GM19351 (cell line): Measurements from ENCODE around the gene LRWD1.
"Not testable (repeated sequence)": the region's sequence is repeated elsewhere in the genome, so short reads cannot be mapped to it uniquely, and the experiment has no call there.

Source experiments
- ATAC-seq: cut with Tn5 transposase; IDR thresholded peaks from one replicate; pipeline ENCODE4 v1.9.1; 2021; ENCODE audit warnings: mild to moderate bottlenecking, moderate library complexity; ENCODE audit not compliant: unreplicated experiment

Gene LRWD1

DNA sequence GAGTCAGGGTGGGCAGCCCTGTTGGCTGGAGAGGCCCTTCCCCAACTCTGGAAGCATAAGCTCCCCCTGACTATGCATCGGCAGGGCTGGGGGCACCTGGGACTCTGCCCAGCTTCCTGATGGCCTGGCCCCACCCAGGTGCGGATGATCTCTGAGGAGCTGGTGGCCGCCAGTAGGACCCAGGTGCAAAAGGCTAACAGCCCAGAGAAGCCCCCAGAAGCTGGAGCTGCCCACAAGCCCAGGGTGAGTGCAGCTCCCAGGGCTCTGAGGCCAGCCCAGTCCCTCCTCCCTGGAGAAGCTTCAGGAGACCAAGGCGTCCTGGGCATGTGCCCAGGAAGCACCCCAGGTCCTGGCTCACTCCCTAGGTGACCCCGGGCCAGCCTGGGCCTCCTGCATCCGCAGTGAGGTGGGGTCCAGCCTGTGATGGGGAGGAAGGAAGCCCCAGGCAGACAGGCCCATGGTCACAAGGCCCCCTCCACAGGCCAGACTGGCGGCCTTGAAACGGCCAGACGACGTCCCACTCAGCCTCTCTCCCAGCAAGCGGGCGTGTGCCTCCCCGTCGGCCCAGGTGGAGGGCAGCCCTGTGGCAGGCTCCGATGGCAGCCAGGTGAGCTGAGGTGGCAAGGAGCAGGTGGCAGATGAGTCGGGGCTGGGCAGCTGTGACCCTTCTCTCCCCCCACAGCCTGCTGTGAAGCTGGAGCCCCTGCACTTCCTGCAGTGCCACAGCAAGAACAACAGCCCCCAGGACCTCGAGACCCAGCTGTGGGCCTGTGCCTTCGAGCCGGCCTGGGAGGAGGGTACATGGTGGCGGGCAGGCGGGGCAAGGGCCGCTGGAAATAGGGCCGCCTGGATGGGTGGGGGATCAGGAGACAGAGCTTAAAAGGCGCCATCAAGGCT lies 3.0 kb downstream of the LRWD1 start:
- no peak for ATAC-seq

DNA sequence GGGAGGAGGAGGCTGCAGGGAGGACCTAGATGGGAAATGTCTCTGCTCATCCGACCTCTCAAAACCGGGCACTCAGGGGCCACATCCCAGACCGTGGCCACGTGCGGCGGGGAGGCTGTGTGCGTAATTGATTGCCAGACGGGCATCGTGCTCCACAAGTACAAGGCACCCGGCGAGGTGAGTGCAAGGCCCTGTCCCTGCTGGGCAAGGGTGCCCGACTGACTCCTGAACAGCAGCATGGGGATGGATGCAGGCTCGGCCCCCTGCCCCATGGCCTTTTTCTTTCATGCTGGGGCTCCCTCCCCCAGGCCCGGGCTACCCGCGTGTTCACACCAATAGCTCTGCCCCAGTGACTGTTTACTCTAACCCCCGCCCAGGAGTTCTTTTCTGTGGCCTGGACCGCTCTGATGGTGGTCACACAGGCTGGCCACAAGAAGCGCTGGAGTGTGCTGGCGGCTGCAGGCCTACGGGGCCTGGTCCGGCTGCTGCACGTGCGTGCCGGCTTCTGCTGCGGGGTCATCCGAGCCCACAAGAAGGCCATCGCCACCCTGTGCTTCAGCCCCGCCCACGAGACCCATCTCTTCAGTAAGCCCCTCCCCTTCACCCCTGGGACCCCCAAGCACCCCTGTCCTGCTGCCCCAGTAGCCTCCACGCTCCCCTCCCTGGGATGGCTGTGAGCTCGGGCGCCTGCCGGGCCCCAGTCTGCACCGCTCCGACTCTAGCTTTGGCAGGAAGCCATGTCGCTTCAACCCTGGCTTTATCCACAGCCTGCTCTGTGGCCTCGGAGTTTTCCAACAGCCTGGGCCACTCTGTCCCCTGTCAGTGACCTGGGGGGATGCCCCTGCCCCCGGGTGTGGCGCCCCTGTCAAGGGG lies 3.9 kb downstream of the LRWD1 start:
- no peak for ATAC-seq

DNA sequence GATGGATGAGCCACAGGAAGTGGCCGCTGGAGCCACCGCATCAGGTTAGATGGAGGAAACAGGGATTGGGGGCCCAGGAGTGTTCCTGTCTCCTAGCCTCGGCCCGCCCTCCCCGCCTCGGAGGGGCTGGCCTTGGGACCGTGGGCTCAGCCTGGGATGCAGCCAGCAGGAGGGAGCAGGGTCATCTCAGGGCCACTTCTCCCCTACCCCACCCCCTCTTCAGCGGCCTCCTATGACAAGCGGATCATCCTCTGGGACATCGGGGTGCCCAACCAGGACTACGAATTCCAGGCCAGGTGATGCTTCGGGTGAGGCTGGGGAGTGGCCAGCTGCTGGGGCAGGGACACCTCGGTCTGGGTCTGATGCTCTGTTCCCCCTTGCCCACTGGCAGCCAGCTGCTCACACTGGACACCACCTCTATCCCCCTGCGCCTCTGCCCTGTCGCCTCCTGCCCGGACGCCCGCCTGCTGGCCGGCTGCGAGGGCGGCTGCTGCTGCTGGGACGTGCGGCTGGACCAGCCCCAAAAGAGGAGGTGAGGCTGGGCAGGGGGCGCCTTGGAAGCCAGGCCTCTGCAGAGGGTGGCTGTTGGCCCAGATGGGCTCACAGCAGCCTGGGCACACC lies 4.7 kb downstream of the LRWD1 start:
- ATAC-seq, result no peak

DNA sequence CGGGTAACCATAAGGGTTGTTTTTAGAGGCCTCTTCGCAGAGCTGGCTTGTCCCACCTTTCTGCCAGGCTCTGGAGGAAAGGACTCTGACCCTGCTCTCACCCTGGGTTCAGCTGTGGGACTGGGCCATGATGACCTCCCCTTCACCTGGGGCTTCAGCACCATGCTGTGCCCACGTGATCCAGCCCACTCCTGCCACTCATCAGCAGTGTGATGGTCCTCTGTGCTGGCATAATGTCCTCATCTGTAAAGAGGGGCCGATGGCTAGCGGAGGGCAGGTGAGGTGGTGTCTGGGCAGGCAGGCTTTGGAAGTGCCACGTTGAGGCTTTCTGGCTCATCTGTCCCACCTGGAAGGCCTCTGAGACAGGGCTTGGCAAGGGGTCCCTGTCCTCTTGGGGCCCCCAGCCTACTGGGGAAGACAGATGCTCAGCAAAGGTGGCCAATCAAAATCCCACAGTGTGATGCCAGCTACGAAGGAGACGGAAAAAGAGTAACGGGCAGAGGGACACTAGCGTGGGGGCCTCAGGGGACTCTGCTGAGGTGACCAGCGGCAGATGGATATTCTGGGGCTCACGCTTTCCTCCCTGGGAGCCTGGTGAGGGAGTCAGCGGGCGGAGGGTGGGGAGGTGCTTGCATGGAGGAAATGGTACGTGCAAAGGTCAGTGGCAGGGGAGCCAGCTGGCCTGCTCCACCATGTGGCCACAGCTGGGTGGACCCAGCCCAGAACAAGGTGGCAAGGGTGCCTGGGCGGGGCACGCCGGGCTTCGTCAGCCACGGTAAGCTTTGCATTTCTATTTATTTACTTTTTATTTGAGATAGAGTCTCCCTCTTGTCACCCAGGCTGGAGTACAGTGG lies 5.4 kb downstream of the LRWD1 start:
- no peak for ATAC-seq

DNA sequence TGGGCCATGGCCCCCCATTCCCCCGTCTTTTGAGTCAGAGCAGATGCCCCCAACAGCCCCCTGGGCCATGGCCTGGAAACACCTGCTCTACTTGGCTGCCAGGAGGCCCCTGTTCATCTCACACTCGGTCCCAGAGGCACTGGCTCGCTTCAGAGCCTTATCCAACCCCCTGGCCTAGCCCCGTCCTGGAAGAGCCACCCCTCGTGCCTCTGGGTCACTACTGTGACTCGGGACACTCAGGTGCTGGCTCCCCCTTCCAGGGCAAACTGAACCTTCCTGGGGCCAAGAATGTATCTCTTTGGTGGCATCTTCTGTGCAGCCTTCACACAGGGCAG lies 7.0 kb downstream of the LRWD1 start:
- no peak for ATAC-seq

GRCh38 chr7:102472126-102473041 lies 7.6 kb downstream of the LRWD1 start:
- no peak for ATAC-seq

- no peak for ATAC-seq
These were observed 8.6 kb downstream of the LRWD1 start for GRCh38 chr7:102473271-102473991.

DNA sequence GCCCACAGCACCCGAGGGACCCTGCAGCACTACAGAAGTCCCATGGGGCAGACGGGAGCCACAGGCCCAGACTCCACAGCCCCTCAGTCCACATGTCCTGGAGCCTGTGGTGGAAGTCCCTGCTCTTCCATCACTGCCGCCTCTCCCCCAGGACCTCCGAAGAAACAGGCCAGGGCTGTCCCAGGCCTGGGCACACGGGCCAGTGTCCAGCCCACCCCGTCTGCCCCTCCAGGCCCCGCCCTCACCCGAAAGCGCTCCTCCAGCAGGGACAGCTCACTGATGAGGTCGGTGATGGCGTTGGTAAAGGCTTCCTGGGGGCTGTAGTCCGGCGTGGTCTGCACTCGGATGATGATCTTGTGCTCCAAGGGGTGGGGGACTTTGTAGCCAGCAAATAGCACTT lies 9.3 kb downstream of the LRWD1 start:
- ATAC-seq, result not testable (repeated sequence)

GRCh38 chr7:102474736-102475435 lies 10.1 kb downstream of the LRWD1 start:
- not testable (repeated sequence) for ATAC-seq

GRCh38 chr7:102478314-102479208 lies 13.8 kb downstream of the LRWD1 start, which contains the start of gene POLR2J:
Gene POLR2J (minus strand): TSS chr7:102478922. CDS start chr7:102478860, 62 bp downstream.
- peak; percentile 89 for ATAC-seq

DNA sequence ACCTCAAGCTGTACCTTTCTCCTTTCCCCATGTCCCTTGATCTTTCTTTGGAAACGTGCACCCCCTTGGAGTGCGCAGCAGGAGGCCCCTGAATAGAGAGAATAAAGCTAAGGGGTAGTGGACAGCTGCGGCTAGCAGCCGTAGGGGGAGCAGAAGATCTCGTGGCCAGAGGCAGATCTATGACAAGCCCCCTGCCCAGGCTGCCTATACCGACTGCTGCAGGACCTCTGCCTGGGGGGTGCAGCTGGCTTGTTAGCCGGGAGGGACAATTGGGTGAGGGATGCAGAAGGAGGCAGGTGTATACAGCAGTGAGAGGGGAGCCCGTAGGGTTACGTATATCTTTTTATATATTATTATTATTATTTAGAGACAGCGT lies 14.4 kb downstream of the LRWD1 start:
- peak; percentile 28 for ATAC-seq

- ATAC-seq, result not testable (repeated sequence)
These were observed 15.3 kb downstream of the LRWD1 start for GRCh38 chr7:102479982-102480637.

GRCh38 chr7:102481962-102482361 lies 17.2 kb downstream of the LRWD1 start:
- ATAC-seq, result not testable (repeated sequence)

- not testable (repeated sequence) for ATAC-seq
These were observed 19.5 kb downstream of the LRWD1 start for GRCh38 chr7:102484317-102484716.

DNA sequence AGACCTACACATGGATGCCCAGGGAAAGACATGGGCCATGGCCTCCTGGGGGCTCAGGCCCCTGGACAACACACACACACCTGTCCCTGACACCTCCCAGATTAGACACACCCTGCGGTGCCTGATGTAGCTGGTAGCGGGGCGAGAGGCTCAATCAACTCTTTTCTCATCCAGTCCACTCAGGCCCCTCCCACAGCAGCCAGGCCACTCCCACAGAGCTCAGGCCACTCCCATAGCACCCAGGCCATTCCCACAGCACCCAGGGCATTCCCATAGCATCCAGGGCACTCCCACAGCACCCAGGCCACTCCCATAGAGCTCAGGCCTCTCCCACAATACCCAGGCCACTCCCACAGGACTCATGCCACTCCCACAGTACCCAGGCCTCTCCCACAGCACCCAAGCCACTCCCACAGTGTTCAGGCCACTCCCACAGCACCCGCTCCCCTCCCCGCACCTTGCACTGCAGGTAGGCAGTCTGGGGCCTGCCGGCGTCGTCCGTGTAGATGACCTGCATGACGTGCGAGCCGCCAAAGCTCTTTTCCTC lies 25.8 kb downstream of the LRWD1 start:
- ATAC-seq, result peak; percentile 61

DNA sequence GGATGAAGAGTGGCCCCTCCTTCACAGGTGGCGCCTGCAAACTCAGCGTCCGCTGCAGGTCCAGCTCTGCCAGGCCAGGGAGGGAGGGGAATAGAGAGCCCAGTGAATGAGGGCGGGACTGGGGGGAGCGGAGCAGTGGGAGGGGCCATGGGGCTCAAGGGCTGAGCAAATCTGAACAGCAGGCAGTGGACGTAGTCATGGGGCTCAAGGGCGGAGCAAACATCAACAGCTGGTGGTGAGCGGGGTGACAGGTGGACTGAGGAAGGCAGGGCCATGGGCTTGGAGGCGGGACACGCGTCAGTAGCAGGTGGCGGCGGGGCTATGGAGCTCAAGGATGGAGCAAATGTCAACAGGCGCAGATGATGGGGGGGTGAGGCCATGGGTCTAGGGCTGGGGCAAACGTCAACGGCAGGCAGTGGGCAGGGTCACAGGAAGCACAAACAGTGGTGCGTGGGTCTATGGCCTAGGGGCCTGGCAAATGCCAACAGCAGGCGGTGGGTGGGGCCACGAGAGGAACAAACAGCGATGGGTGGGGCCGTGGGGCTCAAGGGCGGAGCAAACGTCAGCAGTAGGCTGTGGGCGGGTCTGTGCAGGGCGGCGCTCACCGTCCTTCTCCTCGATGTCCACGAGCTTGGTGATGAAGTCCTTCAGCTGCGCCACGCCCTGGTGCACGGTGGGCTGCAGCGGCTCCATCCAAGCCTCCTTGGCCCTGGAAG lies 28.6 kb downstream of the LRWD1 start:
- ATAC-seq, result peak; percentile 51
